A549 (cell line): ENCODE data around the gene STIP1. TPM values are rescaled to one million over a fixed set of nuclear protein-coding genes. Genes with fewer than 3 reads are reported as not detected.

ENCODE experiments used
- ATAC-seq, 2 experiments: fragments of 200-7000 bp in 1 of 2; fragments of >200 bp in 1 of 2; cut with Nextera tagmentation in 1 of 2; cut with Tn5 transposase in 1 of 2; 3 replicates each; pipeline versions ENCODE4 v1.8.0 to v1.9.1; 2018 to 2020; ENCODE audit warnings: mild to moderate bottlenecking in 1 of 2, moderate library complexity in 1 of 2
- CTCF ChIA-PET: fragments of 300-600 bp; sonication (Branson Sonifier 250); formaldehyde crosslinking; extraction: SDS; loops from one replicate; lab custom pipeline; 2021; ENCODE audit warnings: antibody characterized with exemption, inconsistent platforms; lab: Yijun Ruan, JAX
- POLR2A ChIA-PET: fragments of 350-600 bp; formaldehyde crosslinking; extraction: SDS; loops from one replicate; lab custom pipeline; 2021; ENCODE audit warnings: antibody characterized with exemption, inconsistent platforms; lab: Yijun Ruan, JAX
- DNase-seq, 2 experiments: peaks; one replicate each; pipeline versions ENCODE4 v3.0.0 to v3.0.0-alpha.2; 2011 to 2016; ENCODE audit warnings: low read depth in 1 of 2, low spot score in 1 of 2
- FAIRE-seq: peaks from 2 replicates; lab custom pipeline; 2011; peaks lifted over from hg19 to GRCh38; lab: Jason Lieb, UNC
- H3K27ac ChIP-seq, 2 experiments: fragments of >200 bp; sonication (Bioruptor Twin); formaldehyde crosslinking; 3 replicates each; pipeline ENCODE4 v1.5.1; 2016 to 2017
- H3K4me1 ChIP-seq: fragments of >200 bp; sonication (Bioruptor Twin); formaldehyde crosslinking; 3 replicates; pipeline ENCODE4 v1.6.1; 2016
- H3K4me2 ChIP-seq: fragments of >200 bp; sonication (Bioruptor Twin); formaldehyde crosslinking; 3 replicates; pipeline ENCODE4 v1.6.1; 2016
- H3K4me3 ChIP-seq: fragments of >200 bp; sonication (Bioruptor Twin); formaldehyde crosslinking; 3 replicates; pipeline ENCODE4 v1.5.1; 2016
- H3K9me3 ChIP-seq: fragments of >200 bp; sonication (Bioruptor Twin); formaldehyde crosslinking; 3 replicates; pipeline ENCODE4 v1.6.1; 2016
- BCL3 ChIP-seq: fragments of >200 bp; sonication (Bioruptor Twin); formaldehyde crosslinking; IDR thresholded peaks from 3 replicates; pipeline ENCODE4 v1.6.1; 2016
- BHLHE40 ChIP-seq: IDR thresholded peaks from 2 replicates; pipeline ENCODE4 v1.6.1; 2012; ENCODE audit warnings: low read depth, low read length, inconsistent platforms
- CHD2 ChIP-seq: fragments of 150-350 bp; IDR thresholded peaks from 2 replicates; pipeline ENCODE4 v1.6.1; 2014; ENCODE audit warnings: low read length; ENCODE audit not compliant: partially characterized antibody
- CHD4 ChIP-seq: fragments of 200-600 bp; sonication (generic); IDR thresholded peaks from 2 replicates; pipeline ENCODE4 v1.6.1; 2016; ENCODE audit warnings: antibody characterized with exemption, mild to moderate bottlenecking, borderline replicate concordance
- EHF ChIP-seq: fragments of 250-450 bp; sonication (Bioruptor Pico); IDR thresholded peaks from 2 replicates; pipeline ENCODE4 v1.5.0; 2020; ENCODE audit warnings: mild to moderate bottlenecking
- GATA3 ChIP-seq: IDR thresholded peaks from 2 replicates; pipeline ENCODE4 v1.6.1; 2012; ENCODE audit warnings: borderline replicate concordance
- HDAC2 ChIP-seq: fragments of 200-600 bp; sonication (generic); IDR thresholded peaks from 2 replicates; pipeline ENCODE4 v1.6.1; 2016
- HEYL ChIP-seq: fragments of 250-450 bp; sonication (Bioruptor Pico); IDR thresholded peaks from 2 replicates; pipeline ENCODE4 v1.8.0; 2021; ENCODE audit warnings: mild to moderate bottlenecking, moderate library complexity
- JUN ChIP-seq, 2 experiments: fragments of >200 bp; sonication (Bioruptor Twin); formaldehyde crosslinking; IDR thresholded peaks; 2 replicates in 1 of 2; 3 replicates in 1 of 2; pipeline ENCODE4 v1.6.1; 2016 to 2017
- MAX ChIP-seq: IDR thresholded peaks from 2 replicates; pipeline ENCODE4 v1.6.1; 2012
- NFE2L2 ChIP-seq: fragments of 150-350 bp; conservative IDR thresholded peaks from 2 replicates; pipeline ENCODE4 v1.6.1; 2014; ENCODE audit warnings: low read length
- PHF8 ChIP-seq: fragments of 200-600 bp; sonication (generic); IDR thresholded peaks from 2 replicates; pipeline ENCODE4 v1.6.1; 2016; ENCODE audit warnings: low read depth, mild to moderate bottlenecking, antibody characterized with exemption, moderate library complexity, borderline replicate concordance
- POLR2A ChIP-seq: IDR thresholded peaks from 2 replicates; pipeline ENCODE4 v1.6.1; 2012; ENCODE audit warnings: mild to moderate bottlenecking, low read length
- RAD21 ChIP-seq, 2 experiments: fragments of >200 bp in 1 of 2; sonication (Bioruptor Twin) in 1 of 2; formaldehyde crosslinking in 1 of 2; IDR thresholded peaks in 1 of 2; conservative IDR thresholded peaks in 1 of 2; 2 replicates in 1 of 2; 3 replicates in 1 of 2; pipeline ENCODE4 v1.6.1; 2012 to 2018; ENCODE audit warnings: inconsistent platforms in 1 of 2
- RARB ChIP-seq: fragments of 250-450 bp; sonication (Bioruptor Pico); IDR thresholded peaks from 2 replicates; pipeline ENCODE4 v1.8.0; 2021; ENCODE audit warnings: mild to moderate bottlenecking, moderate library complexity
- REST ChIP-seq: fragments of 200-600 bp; sonication (generic); IDR thresholded peaks from 2 replicates; pipeline ENCODE4 v1.6.1; 2016; ENCODE audit warnings: antibody characterized with exemption, mild to moderate bottlenecking, moderate library complexity
- RFX5 ChIP-seq: fragments of 450-650 bp; IDR thresholded peaks from 2 replicates; pipeline ENCODE4 v1.7.1; 2014; ENCODE audit warnings: antibody characterized with exemption, mild to moderate bottlenecking, moderate library complexity
- TP53 ChIP-seq: fragments of 250-450 bp; sonication (Bioruptor Pico); IDR thresholded peaks from 2 replicates; pipeline ENCODE4 v1.5.0; 2021; ENCODE audit warnings: mild to moderate bottlenecking, moderate library complexity
- ZC3H11A ChIP-seq: fragments of 450-650 bp; IDR thresholded peaks from 2 replicates; pipeline ENCODE4 v1.6.1; 2014; ENCODE audit warnings: antibody characterized with exemption, mild to moderate bottlenecking
- ZNF302 ChIP-seq: fragments of 250-450 bp; sonication (Bioruptor Pico); IDR thresholded peaks from 2 replicates; pipeline ENCODE4 v1.9.0; 2021; ENCODE audit warnings: inconsistent platforms, mild to moderate bottlenecking, moderate library complexity
- WGBS: methylation state at CpG from one replicate; pipeline ENCODE4 v1.1.6; 2017; ENCODE audit errors: missing lambda C conversion rate; 5-methylcytosine and 5-hydroxymethylcytosine counted together
- polyA plus RNA-seq, 4 experiments: library from polyadenylated mRNA; depleted of rRNA in 3 of 4; stranded (reverse); fragments of >200 nt; fragmentation: RNase III in 1 of 4; extraction: RNeasy Plus Mini Kit Qiagen cat#74134 plus additional on column Dnase treatment in 1 of 4; gene quantifications; 2 replicates in 3 of 4; 3 replicates in 1 of 4; pipeline ENCODE4 v1.2.3, GENCODE V29; 2011 to 2017
- TF ChIP-seq, protein P1 (sequence below): IDR thresholded peaks from 2 replicates; pipeline ENCODE4 v1.6.1; 2012; ENCODE audit warnings: low read depth, borderline replicate concordance
- TF ChIP-seq, protein P2 (sequence below): fragments of 450-650 bp; IDR thresholded peaks from 2 replicates; pipeline ENCODE4 v1.6.1; 2014; ENCODE audit warnings: antibody characterized with exemption
- TF ChIP-seq, protein P3 (sequence below): fragments of >200 bp; sonication (Bioruptor Twin); formaldehyde crosslinking; IDR thresholded peaks from 2 replicates; pipeline ENCODE4 v1.6.1; 2016
- TF ChIP-seq, protein P4 (sequence below): IDR thresholded peaks from 2 replicates; pipeline ENCODE4 v1.6.1; 2012

STIP1 gene
- polyA plus RNA-seq, 2 of the 4 experiments (the other 2 are of a cell fraction): 288 to 297 TPM

GRCh38 chr11:64240435-64241240 is 54.7 kb downstream of the STIP1 start, which contains the start of gene FKBP2:
TSS of gene FKBP2 (plus strand) at chr11:64241095. CDS start at chr11:64242388, 1,293 bp downstream.
- H3K4me3 ChIP-seq: peak within 1 kb of the TSS; percentile 73
- peak; percentile 94 to 98 for DNase-seq
- H3K27ac ChIP-seq: peak within 1 kb of the TSS; percentile 91 to 98
- no peaks in the 10 kb centered on the region for H3K9me3 ChIP-seq
- CTCF ChIA-PET: interaction anchor here (0.8 to 12.2 kb wide), 4 partner anchors 10 to 63 kb away, joined by 3 to 206 read pairs (median 4); partner anchors contain the start of genes CATSPERZ, ESRRA and STIP1
- POLR2A ChIA-PET: interaction anchor here (0.7 to 2.7 kb wide), 15 partner anchors 8 to 102 kb away, joined by 3 to 15 read pairs (median 5); partner anchors contain the start of genes BAD, DNAJC4, GPR137 and MACROD1
- 1% methylated on average over 13 of the region's 58 CpGs for WGBS
- peak within 1 kb of the TSS; percentile 100 for H3K4me2 ChIP-seq
- no peak for FAIRE-seq
- peaks cover 43% of the 10 kb centered on the region for H3K4me1 ChIP-seq
- peak; percentile 41 to 64 for ATAC-seq
- TF ChIP-seq CHD4: no peak
- TF ChIP-seq GATA3: peak; percentile 27; the same call in 1 of the 2 replicates
- TF ChIP-seq HEYL: no peak
- peak; percentile 58; the same call in 1 of the 2 replicates for TF ChIP-seq EHF
- peak; percentile 66 for TF ChIP-seq POLR2A
- TF ChIP-seq, protein P1, sequence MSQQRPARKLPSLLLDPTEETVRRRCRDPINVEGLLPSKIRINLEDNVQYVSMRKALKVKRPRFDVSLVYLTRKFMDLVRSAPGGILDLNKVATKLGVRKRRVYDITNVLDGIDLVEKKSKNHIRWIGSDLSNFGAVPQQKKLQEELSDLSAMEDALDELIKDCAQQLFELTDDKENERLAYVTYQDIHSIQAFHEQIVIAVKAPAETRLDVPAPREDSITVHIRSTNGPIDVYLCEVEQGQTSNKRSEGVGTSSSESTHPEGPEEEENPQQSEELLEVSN: peak; percentile 46; the same call in 1 of the 2 replicates
- TF ChIP-seq HDAC2: no peak
- no peak for TF ChIP-seq NFE2L2
- TF ChIP-seq REST: no peak
- TF ChIP-seq, protein P2, sequence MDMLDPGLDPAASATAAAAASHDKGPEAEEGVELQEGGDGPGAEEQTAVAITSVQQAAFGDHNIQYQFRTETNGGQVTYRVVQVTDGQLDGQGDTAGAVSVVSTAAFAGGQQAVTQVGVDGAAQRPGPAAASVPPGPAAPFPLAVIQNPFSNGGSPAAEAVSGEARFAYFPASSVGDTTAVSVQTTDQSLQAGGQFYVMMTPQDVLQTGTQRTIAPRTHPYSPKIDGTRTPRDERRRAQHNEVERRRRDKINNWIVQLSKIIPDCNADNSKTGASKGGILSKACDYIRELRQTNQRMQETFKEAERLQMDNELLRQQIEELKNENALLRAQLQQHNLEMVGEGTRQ: peak; percentile 43; the same call in 1 of the 2 replicates
- TF ChIP-seq RFX5: peak; percentile 70; the same call in 1 of the 2 replicates
- TF ChIP-seq RAD21 (conservative IDR thresholded peaks at IDR 0.05 in 1 of 2, IDR thresholded peaks at IDR 0.05 in 1 of 2): no peak
- TF ChIP-seq, protein P3, sequence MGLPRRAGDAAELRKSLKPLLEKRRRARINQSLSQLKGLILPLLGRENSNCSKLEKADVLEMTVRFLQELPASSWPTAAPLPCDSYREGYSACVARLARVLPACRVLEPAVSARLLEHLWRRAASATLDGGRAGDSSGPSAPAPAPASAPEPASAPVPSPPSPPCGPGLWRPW: no peak
- peak; percentile 69 to 91; a peak in 4 of 5 replicates for TF ChIP-seq JUN (IDR thresholded peaks at IDR 0.05)
- TF ChIP-seq ZNF302: no peak
- TF ChIP-seq BCL3: peak; percentile 94
- TF ChIP-seq, protein P4, sequence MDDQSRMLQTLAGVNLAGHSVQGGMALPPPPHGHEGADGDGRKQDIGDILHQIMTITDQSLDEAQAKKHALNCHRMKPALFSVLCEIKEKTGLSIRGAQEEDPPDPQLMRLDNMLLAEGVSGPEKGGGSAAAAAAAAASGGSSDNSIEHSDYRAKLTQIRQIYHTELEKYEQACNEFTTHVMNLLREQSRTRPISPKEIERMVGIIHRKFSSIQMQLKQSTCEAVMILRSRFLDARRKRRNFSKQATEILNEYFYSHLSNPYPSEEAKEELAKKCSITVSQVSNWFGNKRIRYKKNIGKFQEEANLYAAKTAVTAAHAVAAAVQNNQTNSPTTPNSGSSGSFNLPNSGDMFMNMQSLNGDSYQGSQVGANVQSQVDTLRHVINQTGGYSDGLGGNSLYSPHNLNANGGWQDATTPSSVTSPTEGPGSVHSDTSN: peak; percentile 61; the same call in 1 of the 2 replicates
- TF ChIP-seq PHF8: peak; percentile 52
- peak; percentile 69 for TF ChIP-seq MAX
- TF ChIP-seq ZC3H11A: no peak
- no peak for TF ChIP-seq TP53 (CRISPR knock-in tag)
- peak; percentile 71; the same call in 1 of the 2 replicates for TF ChIP-seq RARB
- TF ChIP-seq BHLHE40: peak; percentile 84
- TF ChIP-seq CHD2: no peak
